ENCODE data around the gene FBH1.

The FBH1 gene

GRCh38 chr10:5915451-5915850 is 25.4 kb downstream of the FBH1 start:
- DNase-seq, result no peak
- no peaks in the 10 kb centered on the region for H3K27me3 ChIP-seq (replicated peaks; ENCODE audit: control insufficient read depth, insufficient read depth, low read length, poor library complexity, severe bottlenecking)
- H3K36me3 ChIP-seq (ENCODE audit: control insufficient read depth, insufficient read depth, low read length), result peaks cover 85% of the 10 kb centered on the region
- H3K4me3 ChIP-seq (ENCODE audit: insufficient read depth, low read depth, low read length, poor library complexity, severe bottlenecking), result no peak overlapping the region
- no peak overlapping the region for H3K27ac ChIP-seq (ENCODE audit: insufficient read depth, low read length, poor library complexity, severe bottlenecking)
- no peaks in the 10 kb centered on the region for H3K4me1 ChIP-seq (ENCODE audit: control insufficient read depth, insufficient read depth, low read length, poor library complexity, severe bottlenecking)
- no peaks in the 10 kb centered on the region for H3K9me3 ChIP-seq (ENCODE audit: control insufficient read depth, low read length)

- H3K27ac ChIP-seq (ENCODE audit: insufficient read depth, low read length, poor library complexity, severe bottlenecking), result no peak overlapping the region
- H3K4me1 ChIP-seq (ENCODE audit: control insufficient read depth, insufficient read depth, low read length, poor library complexity, severe bottlenecking), result no peaks in the 10 kb centered on the region
- no peak for DNase-seq
- H3K36me3 ChIP-seq (ENCODE audit: control insufficient read depth, insufficient read depth, low read length), result peaks cover 86% of the 10 kb centered on the region
- H3K4me3 ChIP-seq (ENCODE audit: insufficient read depth, low read depth, low read length, poor library complexity, severe bottlenecking), result no peak overlapping the region
- H3K9me3 ChIP-seq (ENCODE audit: control insufficient read depth, low read length), result no peaks in the 10 kb centered on the region
- H3K27me3 ChIP-seq (replicated peaks; ENCODE audit: control insufficient read depth, insufficient read depth, low read length, poor library complexity, severe bottlenecking), result no peaks in the 10 kb centered on the region
Observed at GRCh38 chr10:5917305-5917704, 27.3 kb downstream of the FBH1 start.

- no peaks in the 10 kb centered on the region for H3K9me3 ChIP-seq (ENCODE audit: control insufficient read depth, low read length)
- no peak overlapping the region for H3K4me3 ChIP-seq (ENCODE audit: insufficient read depth, low read depth, low read length, poor library complexity, severe bottlenecking)
- no peaks in the 10 kb centered on the region for H3K27me3 ChIP-seq (replicated peaks; ENCODE audit: control insufficient read depth, insufficient read depth, low read length, poor library complexity, severe bottlenecking)
- no peak overlapping the region for H3K27ac ChIP-seq (ENCODE audit: insufficient read depth, low read length, poor library complexity, severe bottlenecking)
- no peaks in the 10 kb centered on the region for H3K4me1 ChIP-seq (ENCODE audit: control insufficient read depth, insufficient read depth, low read length, poor library complexity, severe bottlenecking)
- H3K36me3 ChIP-seq (ENCODE audit: control insufficient read depth, insufficient read depth, low read length), result peaks cover 84% of the 10 kb centered on the region
- no peak for DNase-seq
Observed at GRCh38 chr10:5918763-5919162, 28.7 kb downstream of the FBH1 start.

DNA sequence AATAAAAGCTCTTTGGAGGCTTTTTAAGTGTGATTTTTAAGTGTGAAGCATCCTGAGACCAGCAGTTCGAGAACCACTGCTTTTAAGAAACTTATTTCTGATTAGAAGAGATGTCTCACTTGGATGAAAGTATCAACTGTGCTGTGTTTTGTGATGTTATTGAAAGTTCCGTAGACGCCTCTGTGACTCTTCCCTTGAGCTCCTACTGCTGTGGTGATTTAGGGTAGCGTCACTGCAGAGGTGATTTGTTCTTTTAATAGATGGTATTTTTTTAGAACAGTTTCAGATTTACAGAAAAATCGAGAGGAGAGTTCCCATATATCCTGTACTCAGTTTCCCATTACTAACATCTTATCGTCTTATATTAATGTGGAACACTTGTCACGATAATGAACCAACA is 29.5 kb downstream of the FBH1 start:
- no peak overlapping the region for H3K4me3 ChIP-seq (ENCODE audit: insufficient read depth, low read depth, low read length, poor library complexity, severe bottlenecking)
- H3K4me1 ChIP-seq (ENCODE audit: control insufficient read depth, insufficient read depth, low read length, poor library complexity, severe bottlenecking), result no peaks in the 10 kb centered on the region
- no peaks in the 10 kb centered on the region for H3K9me3 ChIP-seq (ENCODE audit: control insufficient read depth, low read length)
- no peak overlapping the region for H3K27ac ChIP-seq (ENCODE audit: insufficient read depth, low read length, poor library complexity, severe bottlenecking)
- DNase-seq, result no peak
- peaks cover 84% of the 10 kb centered on the region for H3K36me3 ChIP-seq (ENCODE audit: control insufficient read depth, insufficient read depth, low read length)
- no peaks in the 10 kb centered on the region for H3K27me3 ChIP-seq (replicated peaks; ENCODE audit: control insufficient read depth, insufficient read depth, low read length, poor library complexity, severe bottlenecking)

- H3K27me3 ChIP-seq (replicated peaks; ENCODE audit: control insufficient read depth, insufficient read depth, low read length, poor library complexity, severe bottlenecking), result no peaks in the 10 kb centered on the region
- peaks cover 76% of the 10 kb centered on the region for H3K36me3 ChIP-seq (ENCODE audit: control insufficient read depth, insufficient read depth, low read length)
- H3K27ac ChIP-seq (ENCODE audit: insufficient read depth, low read length, poor library complexity, severe bottlenecking), result no peak overlapping the region
- no peaks in the 10 kb centered on the region for H3K9me3 ChIP-seq (ENCODE audit: control insufficient read depth, low read length)
- no peak for DNase-seq
- no peaks in the 10 kb centered on the region for H3K4me1 ChIP-seq (ENCODE audit: control insufficient read depth, insufficient read depth, low read length, poor library complexity, severe bottlenecking)
- H3K4me3 ChIP-seq (ENCODE audit: insufficient read depth, low read depth, low read length, poor library complexity, severe bottlenecking), result no peak overlapping the region
Observed at GRCh38 chr10:5921746-5922145, 31.7 kb downstream of the FBH1 start.

DNA sequence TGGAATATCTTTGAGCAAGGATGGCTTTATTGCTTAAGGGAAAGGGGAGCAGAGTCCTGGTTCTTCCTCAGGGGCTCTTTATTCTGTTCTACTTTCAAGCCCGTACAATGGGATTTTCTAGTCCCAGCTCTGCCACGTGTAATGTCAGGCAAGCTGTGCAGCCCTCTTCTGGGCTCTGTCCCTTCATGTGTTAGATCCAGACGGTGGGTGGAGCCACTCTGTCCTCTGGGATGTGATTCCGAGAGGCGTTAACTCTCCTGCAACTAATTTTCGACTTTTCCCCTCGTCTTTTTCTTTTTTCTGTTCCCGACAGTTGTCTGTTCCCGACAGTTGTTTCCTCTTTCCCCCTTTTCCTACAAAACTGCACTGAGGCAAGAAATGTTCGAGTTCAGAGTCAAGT is 34.8 kb downstream of the FBH1 start:
- Histone ChIP-seq H3K4me1 (ENCODE audit: control insufficient read depth, insufficient read depth, low read length, poor library complexity, severe bottlenecking) (no peaks in the 10 kb centered on the region), H3K36me3 (ENCODE audit: control insufficient read depth, insufficient read depth, low read length) (peaks cover 78% of the 10 kb centered on the region), H3K27me3 (replicated peaks; ENCODE audit: control insufficient read depth, insufficient read depth, low read length, poor library complexity, severe bottlenecking) (no peaks in the 10 kb centered on the region), H3K27ac (ENCODE audit: insufficient read depth, low read length, poor library complexity, severe bottlenecking) (no peak overlapping the region), H3K4me3 (ENCODE audit: insufficient read depth, low read depth, low read length, poor library complexity, severe bottlenecking) (no peak overlapping the region), H3K9me3 (ENCODE audit: control insufficient read depth, low read length) (no peaks in the 10 kb centered on the region)
- no peak for DNase-seq

GRCh38 chr10:5927306-5927705 is 37.3 kb downstream of the FBH1 start:
- Histone ChIP-seq H3K4me1 (ENCODE audit: control insufficient read depth, insufficient read depth, low read length, poor library complexity, severe bottlenecking) (no peaks in the 10 kb centered on the region), H3K36me3 (ENCODE audit: control insufficient read depth, insufficient read depth, low read length) (peaks cover 70% of the 10 kb centered on the region), H3K27me3 (replicated peaks; ENCODE audit: control insufficient read depth, insufficient read depth, low read length, poor library complexity, severe bottlenecking) (no peaks in the 10 kb centered on the region), H3K27ac (ENCODE audit: insufficient read depth, low read length, poor library complexity, severe bottlenecking) (no peak overlapping the region), H3K4me3 (ENCODE audit: insufficient read depth, low read depth, low read length, poor library complexity, severe bottlenecking) (no peak overlapping the region), H3K9me3 (ENCODE audit: control insufficient read depth, low read length) (no peaks in the 10 kb centered on the region)
- DNase-seq, result no peak

DNA sequence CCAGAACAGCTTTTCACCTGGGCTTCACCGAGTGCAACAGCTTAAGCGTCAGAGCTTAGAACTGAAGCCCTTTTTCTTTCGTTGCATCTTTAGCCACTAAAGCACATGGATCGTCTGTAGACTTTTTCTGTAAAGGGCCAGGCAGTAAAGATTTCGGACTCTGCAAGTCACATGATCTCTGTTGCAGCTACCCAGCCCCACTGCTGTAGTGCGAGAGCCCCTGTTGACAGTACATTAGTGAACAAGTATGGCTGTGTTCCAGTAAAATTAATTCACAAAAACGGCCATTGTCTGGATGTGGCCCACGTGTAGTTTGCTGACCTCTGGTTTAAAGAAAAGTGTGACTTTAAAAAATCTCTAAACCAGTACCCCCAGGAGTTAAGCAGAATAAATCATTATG is 39.4 kb downstream of the FBH1 start:
- DNase-seq, result no peak
- Histone ChIP-seq H3K9me3 (ENCODE audit: control insufficient read depth, low read length) (no peaks in the 10 kb centered on the region), H3K4me1 (ENCODE audit: control insufficient read depth, insufficient read depth, low read length, poor library complexity, severe bottlenecking) (no peaks in the 10 kb centered on the region), H3K36me3 (ENCODE audit: control insufficient read depth, insufficient read depth, low read length) (peaks cover 54% of the 10 kb centered on the region), H3K4me3 (ENCODE audit: insufficient read depth, low read depth, low read length, poor library complexity, severe bottlenecking) (no peak overlapping the region), H3K27me3 (replicated peaks; ENCODE audit: control insufficient read depth, insufficient read depth, low read length, poor library complexity, severe bottlenecking) (no peaks in the 10 kb centered on the region), H3K27ac (ENCODE audit: insufficient read depth, low read length, poor library complexity, severe bottlenecking) (no peak overlapping the region)

GRCh38 chr10:5930272-5930671 is 40.2 kb downstream of the FBH1 start:
- peaks cover 52% of the 10 kb centered on the region for H3K36me3 ChIP-seq (ENCODE audit: control insufficient read depth, insufficient read depth, low read length)
- H3K27me3 ChIP-seq (replicated peaks; ENCODE audit: control insufficient read depth, insufficient read depth, low read length, poor library complexity, severe bottlenecking), result no peaks in the 10 kb centered on the region
- DNase-seq, result no peak
- H3K4me1 ChIP-seq (ENCODE audit: control insufficient read depth, insufficient read depth, low read length, poor library complexity, severe bottlenecking), result no peaks in the 10 kb centered on the region
- no peak overlapping the region for H3K4me3 ChIP-seq (ENCODE audit: insufficient read depth, low read depth, low read length, poor library complexity, severe bottlenecking)
- H3K27ac ChIP-seq (ENCODE audit: insufficient read depth, low read length, poor library complexity, severe bottlenecking), result no peak overlapping the region
- H3K9me3 ChIP-seq (ENCODE audit: control insufficient read depth, low read length), result no peaks in the 10 kb centered on the region

DNA sequence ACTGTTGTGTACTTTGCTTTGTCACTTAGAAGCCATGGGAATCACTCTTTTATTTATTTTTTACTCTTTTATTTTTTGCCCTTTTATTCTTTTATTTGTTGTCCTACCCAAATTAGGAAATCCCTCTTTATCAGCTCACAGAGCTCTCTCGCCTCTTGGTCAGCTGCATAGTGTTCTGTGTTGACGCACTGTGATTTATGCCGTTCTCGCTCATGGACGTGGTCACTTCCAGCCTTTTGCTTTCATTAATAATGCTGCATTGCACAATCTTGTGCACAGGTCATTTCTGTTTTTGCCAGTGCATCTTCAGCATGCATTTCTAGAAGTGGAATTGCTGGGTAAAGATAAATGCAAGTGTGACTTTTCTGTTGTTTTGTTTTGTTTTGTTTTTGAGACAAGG is 42.3 kb downstream of the FBH1 start:
- Histone ChIP-seq H3K27ac (ENCODE audit: insufficient read depth, low read length, poor library complexity, severe bottlenecking) (no peak overlapping the region), H3K36me3 (ENCODE audit: control insufficient read depth, insufficient read depth, low read length) (peaks cover 57% of the 10 kb centered on the region), H3K4me3 (ENCODE audit: insufficient read depth, low read depth, low read length, poor library complexity, severe bottlenecking) (no peak overlapping the region), H3K9me3 (ENCODE audit: control insufficient read depth, low read length) (no peaks in the 10 kb centered on the region), H3K4me1 (ENCODE audit: control insufficient read depth, insufficient read depth, low read length, poor library complexity, severe bottlenecking) (no peaks in the 10 kb centered on the region), H3K27me3 (replicated peaks; ENCODE audit: control insufficient read depth, insufficient read depth, low read length, poor library complexity, severe bottlenecking) (no peaks in the 10 kb centered on the region)
- no peak for DNase-seq
